ENCODE data around the gene IFT88. TPM values are rescaled to one million over a fixed set of nuclear protein-coding genes. Genes with fewer than 3 reads are reported as not detected.

IFT88 gene
- total RNA-seq, 1 donor from 2014 or later, result 28.8 TPM

DNA sequence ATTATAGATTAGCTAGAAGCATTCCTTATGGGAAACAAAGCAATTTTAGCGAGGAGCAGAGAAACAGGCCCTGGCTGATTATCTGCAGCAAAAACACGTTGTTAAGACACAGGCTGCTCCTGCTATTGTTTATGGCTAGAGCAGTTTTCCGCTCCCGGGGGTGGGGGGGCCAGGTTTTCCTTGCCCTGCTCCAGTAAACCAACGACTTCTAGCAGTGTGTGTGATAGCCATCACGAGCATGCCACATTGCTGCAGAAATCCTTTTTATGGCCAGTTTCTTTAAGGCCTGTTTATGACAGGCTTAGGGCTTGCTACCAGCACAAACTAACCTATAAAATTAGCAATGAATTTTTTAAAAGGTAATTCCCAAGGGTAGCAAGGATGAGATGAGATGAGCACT is 118.1 kb downstream of the IFT88 start:
- H3K27ac Mint-ChIP-seq, result no peak overlapping the region
- H3K4me3 Mint-ChIP-seq, result no peak overlapping the region
- no peaks in the 10 kb centered on the region for H3K9me3 Mint-ChIP-seq
- TF ChIP-seq, protein P1, sequence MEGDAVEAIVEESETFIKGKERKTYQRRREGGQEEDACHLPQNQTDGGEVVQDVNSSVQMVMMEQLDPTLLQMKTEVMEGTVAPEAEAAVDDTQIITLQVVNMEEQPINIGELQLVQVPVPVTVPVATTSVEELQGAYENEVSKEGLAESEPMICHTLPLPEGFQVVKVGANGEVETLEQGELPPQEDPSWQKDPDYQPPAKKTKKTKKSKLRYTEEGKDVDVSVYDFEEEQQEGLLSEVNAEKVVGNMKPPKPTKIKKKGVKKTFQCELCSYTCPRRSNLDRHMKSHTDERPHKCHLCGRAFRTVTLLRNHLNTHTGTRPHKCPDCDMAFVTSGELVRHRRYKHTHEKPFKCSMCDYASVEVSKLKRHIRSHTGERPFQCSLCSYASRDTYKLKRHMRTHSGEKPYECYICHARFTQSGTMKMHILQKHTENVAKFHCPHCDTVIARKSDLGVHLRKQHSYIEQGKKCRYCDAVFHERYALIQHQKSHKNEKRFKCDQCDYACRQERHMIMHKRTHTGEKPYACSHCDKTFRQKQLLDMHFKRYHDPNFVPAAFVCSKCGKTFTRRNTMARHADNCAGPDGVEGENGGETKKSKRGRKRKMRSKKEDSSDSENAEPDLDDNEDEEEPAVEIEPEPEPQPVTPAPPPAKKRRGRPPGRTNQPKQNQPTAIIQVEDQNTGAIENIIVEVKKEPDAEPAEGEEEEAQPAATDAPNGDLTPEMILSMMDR (IDR thresholded peaks at IDR 0.05; ENCODE audit: unreplicated experiment), result no peak
- no peak for DNase-seq (ENCODE audit: low spot score in 2 of 2, unreplicated experiment in 2 of 2)
- peaks cover 14% of the 10 kb centered on the region for H3K4me1 Mint-ChIP-seq
- H3K27me3 Mint-ChIP-seq (ENCODE audit: low read depth), result no peaks in the 10 kb centered on the region
- H3K36me3 Mint-ChIP-seq, result peaks cover 9% of the 10 kb centered on the region

DNA sequence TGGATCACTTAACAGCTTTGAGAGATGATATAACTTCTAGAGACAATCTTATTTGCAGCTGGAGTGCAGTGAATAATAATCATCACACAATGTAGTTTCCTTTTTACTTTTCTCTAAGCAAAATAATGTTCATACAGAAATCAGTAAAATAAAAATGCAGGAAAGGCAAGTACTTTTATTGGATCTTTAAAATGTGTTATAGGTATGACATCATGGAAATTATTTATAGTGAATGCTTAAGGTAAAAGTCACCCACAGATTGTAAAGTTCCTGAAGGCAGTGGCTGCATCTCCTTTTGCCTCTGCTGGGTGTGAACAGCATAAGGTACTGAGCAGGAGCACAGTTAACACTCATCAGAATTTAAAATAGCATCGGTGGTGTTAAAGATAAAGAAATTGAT is 119.2 kb downstream of the IFT88 start:
- TF ChIP-seq, protein P1 (IDR thresholded peaks at IDR 0.05; ENCODE audit: unreplicated experiment), result no peak
- Mint-ChIP-seq H3K9me3 (no peaks in the 10 kb centered on the region), H3K4me1 (peaks cover 9% of the 10 kb centered on the region), H3K4me3 (no peak overlapping the region), H3K27me3 (ENCODE audit: low read depth) (no peaks in the 10 kb centered on the region), H3K27ac (no peak overlapping the region), H3K36me3 (peaks cover 2% of the 10 kb centered on the region)
- no peak for DNase-seq (ENCODE audit: low spot score in 2 of 2, unreplicated experiment in 2 of 2)

DNA sequence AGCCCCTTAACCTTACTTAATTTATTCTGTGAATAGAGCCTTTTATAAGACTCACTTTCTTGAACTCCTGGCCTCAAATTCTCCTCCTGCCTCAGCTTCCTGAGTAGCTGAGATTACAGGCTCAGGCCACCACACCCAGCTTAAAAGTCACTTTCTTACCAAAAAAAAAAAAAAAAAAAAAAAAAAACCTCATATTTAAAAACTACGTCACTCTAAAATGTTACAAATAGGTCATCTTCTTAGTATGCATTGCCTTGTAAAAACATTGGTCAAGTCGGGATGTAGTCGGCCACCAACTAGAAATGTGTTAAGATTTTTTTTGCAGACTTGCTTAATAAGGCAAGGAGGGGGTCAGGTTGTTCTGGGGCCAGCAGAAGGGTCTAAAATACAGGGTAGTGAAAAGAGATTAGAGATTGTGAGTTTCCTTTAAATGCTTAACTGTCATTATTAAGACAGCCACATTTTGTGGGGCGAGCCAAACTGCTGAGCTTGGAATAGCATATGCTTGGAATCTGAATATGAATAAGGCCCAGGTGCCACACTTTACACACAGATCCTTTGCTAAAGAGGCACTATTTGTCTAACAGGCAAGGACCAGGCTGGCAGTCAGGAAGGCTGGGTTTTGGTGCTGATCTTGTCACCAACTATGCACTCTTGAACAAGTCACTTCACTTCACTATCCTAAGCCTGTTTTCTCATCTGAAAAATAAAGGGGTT is 120.1 kb downstream of the IFT88 start:
- no peaks in the 10 kb centered on the region for H3K9me3 Mint-ChIP-seq
- no peak overlapping the region for H3K4me3 Mint-ChIP-seq
- no peaks in the 10 kb centered on the region for H3K27me3 Mint-ChIP-seq (ENCODE audit: low read depth)
- peaks cover 9% of the 10 kb centered on the region for H3K4me1 Mint-ChIP-seq
- H3K27ac Mint-ChIP-seq, result peak overlapping the region; percentile 31
- DNase-seq (ENCODE audit: low spot score in 2 of 2, unreplicated experiment in 2 of 2), result no peak
- H3K36me3 Mint-ChIP-seq, result peaks cover 2% of the 10 kb centered on the region
- TF ChIP-seq, protein P1 (IDR thresholded peaks at IDR 0.05; ENCODE audit: unreplicated experiment), result no peak

GRCh38 chr13:20689291-20689690 is 122.3 kb downstream of the IFT88 start:
- H3K27me3 Mint-ChIP-seq (ENCODE audit: low read depth), result no peaks in the 10 kb centered on the region
- H3K27ac Mint-ChIP-seq, result no peak overlapping the region
- TF ChIP-seq, protein P1 (IDR thresholded peaks at IDR 0.05; ENCODE audit: unreplicated experiment), result no peak
- no peak overlapping the region for H3K4me3 Mint-ChIP-seq
- no peaks in the 10 kb centered on the region for H3K9me3 Mint-ChIP-seq
- DNase-seq (ENCODE audit: low spot score in 2 of 2, unreplicated experiment in 2 of 2), result no peak
- H3K4me1 Mint-ChIP-seq, result peaks cover 9% of the 10 kb centered on the region
- H3K36me3 Mint-ChIP-seq, result no peaks in the 10 kb centered on the region

GRCh38 chr13:20691616-20692015 is 124.7 kb downstream of the IFT88 start:
- TF ChIP-seq, protein P1 (IDR thresholded peaks at IDR 0.05; ENCODE audit: unreplicated experiment), result no peak
- no peak overlapping the region for H3K4me3 Mint-ChIP-seq
- no peaks in the 10 kb centered on the region for H3K27me3 Mint-ChIP-seq (ENCODE audit: low read depth)
- H3K36me3 Mint-ChIP-seq, result no peaks in the 10 kb centered on the region
- DNase-seq (ENCODE audit: low spot score in 2 of 2, unreplicated experiment in 2 of 2), result no peak
- peaks cover 9% of the 10 kb centered on the region for H3K4me1 Mint-ChIP-seq
- no peaks in the 10 kb centered on the region for H3K9me3 Mint-ChIP-seq
- H3K27ac Mint-ChIP-seq, result no peak overlapping the region
